Measurements from ENCODE around the gene EEF2K. TPM values are rescaled to one million over a fixed set of nuclear protein-coding genes. Genes with fewer than 3 reads are reported as not detected.
"Not testable (repeated sequence)": the region's sequence is repeated elsewhere in the genome, so short reads cannot be mapped to it uniquely, and the experiment has no call there.

The EEF2K gene
- total RNA-seq, 1 donor from 2014 or later, result 31.9 TPM

DNA sequence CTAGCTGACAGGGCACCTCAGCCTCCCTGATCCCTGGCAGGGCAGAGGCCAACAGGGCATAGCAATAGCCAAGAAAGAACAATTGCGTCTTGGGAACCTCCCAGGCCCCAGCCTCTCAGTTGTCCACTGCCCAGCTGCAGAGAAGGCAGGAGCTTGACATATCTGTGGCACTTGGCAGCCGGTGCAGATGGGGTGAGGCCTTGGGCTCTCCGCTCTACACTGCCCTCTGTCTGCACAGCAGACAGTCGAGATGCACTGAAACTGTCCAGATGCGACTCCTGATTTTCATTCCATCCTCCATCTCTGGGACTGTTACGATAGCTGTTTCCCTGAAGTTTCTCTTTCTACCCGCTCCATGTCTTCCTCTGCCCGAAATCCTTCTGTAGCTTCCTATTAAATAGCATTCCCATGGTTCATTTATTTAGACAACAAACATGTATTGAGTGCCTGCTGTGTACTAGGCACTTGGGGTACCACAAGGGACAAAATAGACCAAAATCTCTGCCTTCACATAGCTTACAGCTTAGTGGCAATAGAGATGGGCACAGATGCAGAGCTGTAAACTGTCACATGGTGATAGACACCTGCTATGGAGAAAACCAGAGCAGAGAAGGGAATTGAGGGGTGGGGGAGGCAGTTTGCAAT lies 94.5 kb downstream of the EEF2K start:
- intact Hi-C loops (cut with DNase I), result no loop called here

DNA sequence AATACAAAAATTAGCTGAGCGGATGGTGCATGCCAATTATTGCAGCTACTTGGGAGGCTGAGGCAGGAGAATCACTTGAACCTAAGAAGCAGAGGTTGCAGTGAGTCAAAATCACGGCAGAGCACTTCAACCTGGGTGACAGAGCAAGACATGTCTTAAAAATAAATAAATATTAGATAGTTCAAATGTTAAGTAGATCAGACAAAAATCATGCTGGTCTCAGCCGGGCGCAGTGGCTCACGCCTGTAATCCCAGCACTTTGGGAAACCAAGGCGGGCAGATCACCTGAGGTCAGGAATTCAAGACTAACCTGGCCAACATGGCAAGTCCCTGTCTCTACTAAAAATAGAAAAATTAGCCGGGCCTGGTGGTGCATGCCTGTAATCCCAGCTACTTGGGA lies 95.3 kb downstream of the EEF2K start:
- H3K27ac ChIP-seq; H3K4me1 ChIP-seq; H3K9me3 ChIP-seq; intact Hi-C loops (cut with DNase I); H3K4me3 ChIP-seq; H3K27me3 ChIP-seq; DNase-seq (ENCODE audit: low spot score in 2 of 2): not testable (repeated sequence)
- peaks cover 8 to 30% of the 10 kb centered on the region in 2 donors for H3K36me3 ChIP-seq

More for the DNA sequence above, 94.5 kb downstream of the EEF2K start:
- TF ChIP-seq CTCF (IDR thresholded peaks at IDR 0.05), result peak in 2 of 3 experiments; percentile 24 to 39
- no peaks in the 10 kb centered on the region for H3K27me3 ChIP-seq
- no peaks in the 10 kb centered on the region for H3K9me3 ChIP-seq
- no peak overlapping the region for H3K27ac ChIP-seq
- H3K4me3 ChIP-seq, result no peak overlapping the region
- H3K4me1 ChIP-seq, result peaks cover 3% of the 10 kb centered on the region in 2 donors
- H3K36me3 ChIP-seq, result peaks cover 6 to 23% of the 10 kb centered on the region in 2 donors
- DNase-seq (ENCODE audit: low spot score in 2 of 2), result no peak

DNA sequence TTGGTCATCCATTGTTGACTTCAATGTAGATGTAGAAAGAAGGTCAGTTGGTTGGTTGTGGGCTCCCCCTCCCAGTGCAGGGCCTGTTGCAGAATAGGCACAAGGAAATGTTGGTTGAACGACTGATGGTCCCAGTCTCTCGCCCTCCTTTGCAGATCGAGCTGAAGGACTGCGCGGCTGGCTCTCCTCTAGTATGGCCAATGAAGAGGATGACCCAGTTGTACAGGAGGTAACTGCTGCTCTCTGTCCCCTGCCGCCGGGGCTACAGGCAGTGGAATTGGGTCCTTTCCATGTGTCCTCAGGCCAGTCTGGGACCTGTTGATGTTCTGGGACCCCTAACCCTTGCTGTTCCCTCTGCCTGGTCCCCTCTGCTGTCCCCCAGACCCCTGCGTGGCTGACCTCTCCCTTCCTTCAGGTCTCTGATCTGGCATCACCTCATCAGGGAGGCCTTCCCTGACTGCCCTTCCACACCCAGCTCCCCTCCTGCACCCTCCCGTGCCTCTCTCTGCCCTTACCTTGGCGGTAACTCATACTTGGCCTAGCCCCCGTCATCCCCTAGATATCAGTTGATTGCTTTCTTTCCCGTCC lies 96.8 kb downstream of the EEF2K start:
- Histone ChIP-seq H3K27ac (no peak overlapping the region), H3K4me3 (no peak overlapping the region), H3K36me3 (peaks cover 21 to 44% of the 10 kb centered on the region in 2 donors), H3K4me1 (peaks cover 3% of the 10 kb centered on the region in 2 donors), H3K9me3 (no peaks in the 10 kb centered on the region), H3K27me3 (no peaks in the 10 kb centered on the region)
- no peak for DNase-seq (ENCODE audit: low spot score in 2 of 2)
- intact Hi-C loops (cut with DNase I), result no loop called here
- no peak for TF ChIP-seq CTCF (IDR thresholded peaks at IDR 0.05)

GRCh38 chr16:22304411-22304810 lies 98.3 kb downstream of the EEF2K start:
- Histone ChIP-seq H3K27me3 (no peaks in the 10 kb centered on the region), H3K4me1 (no peaks in the 10 kb centered on the region), H3K36me3 (peaks cover 36 to 58% of the 10 kb centered on the region in 2 donors), H3K4me3 (no peak overlapping the region), H3K9me3 (no peaks in the 10 kb centered on the region), H3K27ac (no peak overlapping the region)
- no peak for TF ChIP-seq CTCF (IDR thresholded peaks at IDR 0.05)
- intact Hi-C loops (cut with DNase I), result no loop called here
- no peak for DNase-seq (ENCODE audit: low spot score in 2 of 2)

DNA sequence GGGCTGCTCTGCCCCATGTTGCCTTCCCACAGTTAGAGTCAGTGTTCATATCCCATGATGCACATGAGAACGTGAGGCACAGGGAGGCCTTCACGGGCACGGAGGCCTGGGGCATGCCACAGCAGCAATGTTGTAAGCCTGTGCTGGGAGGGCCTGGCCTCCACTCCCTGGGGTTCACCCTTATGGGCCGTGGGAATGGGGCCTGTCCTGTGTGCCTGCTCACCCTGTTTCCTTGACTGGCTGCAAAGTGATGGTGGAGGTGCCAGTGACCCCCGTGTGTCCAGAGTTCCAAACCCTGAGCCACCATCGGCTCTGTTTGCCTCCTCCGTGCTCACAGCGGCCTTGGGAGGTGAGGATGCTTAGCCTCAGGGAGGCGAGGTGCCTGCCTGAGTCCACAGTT lies 100.7 kb downstream of the EEF2K start:
- no peaks in the 10 kb centered on the region for H3K9me3 ChIP-seq
- DNase-seq (ENCODE audit: low spot score in 2 of 2), result no peak
- intact Hi-C loops (cut with DNase I), result no loop called here
- H3K27ac ChIP-seq, result no peak overlapping the region
- no peaks in the 10 kb centered on the region for H3K4me1 ChIP-seq
- TF ChIP-seq CTCF (IDR thresholded peaks at IDR 0.05), result no peak
- no peak overlapping the region for H3K4me3 ChIP-seq
- H3K27me3 ChIP-seq, result no peaks in the 10 kb centered on the region
- peaks cover 48 to 79% of the 10 kb centered on the region in 2 donors for H3K36me3 ChIP-seq

DNA sequence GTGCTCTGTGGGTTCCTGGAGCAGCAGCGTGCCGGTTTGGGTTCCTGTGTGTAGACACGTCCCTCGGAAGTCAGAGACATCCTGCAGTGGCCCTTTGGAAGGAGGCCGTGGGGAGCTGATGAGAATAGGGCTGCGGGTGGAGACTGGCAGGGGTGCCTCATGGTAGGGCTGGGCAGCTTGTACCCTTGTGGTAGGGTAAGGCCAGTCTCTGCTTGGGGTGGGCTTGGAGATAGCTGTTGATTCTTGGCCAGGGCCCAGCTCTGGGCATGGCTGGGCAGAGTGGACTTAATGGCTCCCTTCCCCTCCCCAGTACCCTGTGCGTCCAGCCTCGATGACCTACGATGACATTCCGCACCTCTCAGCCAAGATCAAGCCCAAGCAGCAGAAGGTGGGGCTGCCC lies 101.8 kb downstream of the EEF2K start:
- no peak for TF ChIP-seq CTCF (IDR thresholded peaks at IDR 0.05)
- Histone ChIP-seq H3K36me3 (peaks cover 52 to 83% of the 10 kb centered on the region in 2 donors), H3K9me3 (no peaks in the 10 kb centered on the region), H3K4me1 (no peaks in the 10 kb centered on the region), H3K27me3 (no peaks in the 10 kb centered on the region), H3K4me3 (no peak overlapping the region), H3K27ac (no peak overlapping the region)
- DNase-seq (ENCODE audit: low spot score in 2 of 2), result no peak
- intact Hi-C loops (cut with DNase I), result no loop called here

Data from ascending aorta (tissue), 2 donors.